HG03460 (cell line): Measurements from ENCODE around the gene CTSO.
A peak's percentile ranks its signal among the peaks of the same experiment; 100 is the strongest.

Source experiments
- ATAC-seq: cut with Tn5 transposase; IDR thresholded peaks from one replicate; pipeline ENCODE4 v1.9.1; 2021; ENCODE audit not compliant: unreplicated experiment

Gene CTSO

GRCh38 chr4:155953151-155954117, at the start of gene CTSO:
Gene CTSO, minus strand, starts transcription at chr4:155953866. Its CDS starts 19 bp downstream, at chr4:155953847.
- ATAC-seq, result peak; percentile 94

DNA sequence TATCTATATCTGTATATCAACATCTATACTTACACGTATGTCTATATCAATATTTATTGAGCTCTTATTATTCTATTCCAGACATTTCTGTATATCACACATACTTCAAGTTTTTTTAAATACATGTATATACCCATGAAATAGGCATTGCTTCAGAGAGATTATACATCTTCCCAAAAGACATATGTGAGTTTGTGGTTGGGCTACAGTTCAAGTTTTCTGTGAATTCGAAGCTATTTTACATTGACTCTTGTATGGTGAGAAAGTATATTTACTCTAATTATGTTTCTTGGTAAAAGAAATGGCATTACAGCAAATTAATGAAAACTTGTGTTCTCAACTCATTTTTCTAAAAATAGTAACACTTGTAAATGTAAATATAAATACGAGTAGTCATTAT, 46.8 kb upstream of the CTSO start:
- no peak for ATAC-seq

- no peak for ATAC-seq
Measured at GRCh38 chr4:155999725-156000124, 46.1 kb upstream of the CTSO start.

DNA sequence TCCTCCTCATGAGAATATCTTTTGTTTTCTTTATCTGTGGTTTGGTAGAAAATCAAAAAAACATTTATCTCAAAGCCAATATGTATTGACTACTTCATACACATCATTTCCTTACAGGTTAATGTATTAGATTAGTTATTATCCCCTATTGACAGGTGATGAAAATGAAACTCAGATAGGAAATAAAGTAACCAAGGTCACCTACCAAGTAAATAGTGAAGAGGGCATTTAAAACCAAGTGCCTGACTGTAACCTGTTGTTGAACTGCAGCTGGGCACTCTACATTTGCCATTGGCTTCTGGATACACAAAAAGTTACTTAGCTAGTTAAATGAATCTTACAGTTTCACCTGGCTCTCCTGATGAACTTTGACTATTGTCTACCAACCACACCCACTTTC, 41.4 kb upstream of the CTSO start:
- ATAC-seq, result no peak

GRCh38 chr4:155984106-155984797, 30.6 kb upstream of the CTSO start:
- ATAC-seq, result no peak

DNA sequence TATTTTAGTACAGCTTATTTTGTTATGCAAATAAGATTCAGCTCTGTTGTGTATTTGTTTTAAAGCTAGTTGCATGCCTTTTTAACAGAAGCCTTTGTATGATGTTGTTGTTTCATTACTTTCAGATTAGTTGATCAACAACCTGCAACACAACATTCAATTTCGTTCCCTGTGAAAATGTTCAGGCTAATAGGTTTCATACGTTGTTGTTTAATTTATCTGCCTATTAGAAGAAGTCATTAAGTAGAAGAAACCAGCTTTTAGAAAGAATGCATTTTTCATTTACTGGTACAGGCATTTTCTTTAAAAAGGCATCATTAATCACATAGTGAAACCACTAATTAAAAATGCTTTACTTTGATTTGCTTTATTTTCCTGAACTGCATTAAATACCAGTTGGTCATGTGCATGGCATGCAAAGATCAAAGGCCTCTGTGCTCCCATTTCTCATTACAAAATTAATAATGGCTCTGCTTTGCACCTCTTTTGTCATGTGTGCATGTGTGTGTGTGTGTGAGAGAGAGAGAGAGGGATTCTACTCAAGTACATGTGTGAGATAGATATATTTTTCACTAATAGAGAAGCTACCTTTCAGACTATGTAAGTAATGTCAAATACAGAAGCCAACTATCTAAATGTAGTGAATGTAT, 29.2 kb upstream of the CTSO start:
- no peak for ATAC-seq

- no peak for ATAC-seq
Measured at GRCh38 chr4:155978810-155979209, 25.1 kb upstream of the CTSO start.

DNA sequence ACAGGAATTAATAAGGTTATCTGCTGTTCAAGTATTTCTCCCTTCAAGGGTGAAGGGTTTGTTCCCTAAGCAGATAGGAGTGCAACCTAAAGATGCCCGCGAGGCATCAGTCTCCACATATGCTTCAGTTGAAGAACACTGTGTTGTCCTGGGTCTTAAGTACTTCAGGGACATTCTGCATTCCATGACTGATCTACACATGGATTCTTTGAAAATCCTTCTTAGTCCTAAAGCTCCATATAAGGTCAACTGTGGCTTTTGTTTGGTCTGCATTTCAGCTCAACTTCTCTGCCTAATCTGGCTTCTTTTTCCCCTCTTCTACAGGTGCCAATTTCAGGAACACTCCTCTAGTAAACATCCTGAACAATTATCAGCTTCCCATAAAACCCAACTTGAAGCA, 21.8 kb upstream of the CTSO start:
- no peak for ATAC-seq

DNA sequence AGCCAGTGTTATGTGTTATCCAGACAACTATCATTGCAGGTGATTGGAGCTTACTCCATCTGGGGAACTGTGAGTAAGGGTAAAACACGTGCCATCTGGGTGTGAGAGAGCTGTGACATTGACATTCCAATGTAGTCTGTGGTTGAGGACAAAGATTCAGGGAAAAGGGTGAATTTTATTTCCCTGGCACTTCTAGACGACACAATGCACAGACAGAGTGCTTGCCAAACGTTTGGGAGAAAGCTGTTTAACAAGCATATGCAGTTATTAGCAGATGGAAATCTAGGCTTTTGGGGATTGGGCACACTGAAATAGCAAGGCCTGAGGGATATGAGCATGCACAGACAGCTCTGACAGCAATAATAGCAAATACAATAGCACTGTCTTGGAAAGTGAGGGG, 21.3 kb upstream of the CTSO start:
- no peak for ATAC-seq

DNA sequence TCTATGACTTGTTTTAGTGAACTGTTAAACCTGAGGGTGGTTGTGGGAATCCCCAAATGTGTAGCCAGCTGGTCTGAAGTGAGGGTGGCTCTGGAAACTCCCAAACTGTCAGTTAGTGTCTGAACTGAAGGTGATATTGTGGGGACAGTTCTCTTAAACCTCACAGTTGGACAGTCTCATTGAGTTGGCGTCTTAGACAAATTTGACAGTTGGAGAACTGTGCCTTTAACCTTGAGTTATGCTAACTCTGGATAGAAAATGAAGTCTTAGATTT, 20.7 kb upstream of the CTSO start:
- peak; percentile 98 for ATAC-seq

GRCh38 chr4:155973639-155974475, 20.2 kb upstream of the CTSO start:
- peak; percentile 29 for ATAC-seq

DNA sequence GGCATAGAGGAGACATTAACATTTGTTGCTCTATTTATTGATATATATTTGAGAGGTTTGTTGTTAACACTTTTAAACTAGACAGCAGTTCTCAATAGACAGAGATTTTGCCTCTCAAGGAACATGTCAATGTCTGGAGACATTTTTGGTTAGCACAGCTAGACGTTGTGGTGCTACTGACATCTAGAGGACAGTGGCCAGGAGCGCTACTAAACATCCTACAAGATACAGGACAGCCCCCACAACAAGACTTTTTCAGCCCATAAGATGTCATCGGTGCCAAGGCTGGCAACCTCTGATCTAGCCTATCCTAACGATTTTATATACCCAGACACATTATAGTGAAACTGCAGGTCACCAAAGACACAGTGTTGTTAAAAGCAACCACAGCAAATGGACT, 18.4 kb upstream of the CTSO start:
- no peak for ATAC-seq

- ATAC-seq, result no peak
Measured at GRCh38 chr4:155966731-155967395, 13.2 kb upstream of the CTSO start.

DNA sequence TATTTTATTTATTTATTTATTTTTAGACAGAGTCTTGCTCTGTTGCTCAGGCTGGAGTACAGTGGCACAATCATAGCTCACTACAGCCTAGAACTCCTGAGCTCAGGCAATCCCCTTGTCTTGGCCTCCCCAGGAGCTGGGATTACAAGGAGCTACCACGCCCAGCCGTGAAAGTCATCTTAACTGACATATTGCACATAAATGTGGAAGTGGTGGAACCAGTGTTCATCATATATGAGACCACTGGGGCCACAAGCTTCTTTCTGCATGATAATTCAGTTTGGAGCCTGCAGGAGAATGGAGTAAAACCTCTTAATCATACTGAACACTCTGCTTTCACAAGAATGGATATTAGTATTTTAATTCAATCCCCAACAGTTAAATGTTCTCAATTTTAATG, 12.5 kb upstream of the CTSO start:
- no peak for ATAC-seq

GRCh38 chr4:155964016-155964891, 10.6 kb upstream of the CTSO start:
- ATAC-seq, result no peak

DNA sequence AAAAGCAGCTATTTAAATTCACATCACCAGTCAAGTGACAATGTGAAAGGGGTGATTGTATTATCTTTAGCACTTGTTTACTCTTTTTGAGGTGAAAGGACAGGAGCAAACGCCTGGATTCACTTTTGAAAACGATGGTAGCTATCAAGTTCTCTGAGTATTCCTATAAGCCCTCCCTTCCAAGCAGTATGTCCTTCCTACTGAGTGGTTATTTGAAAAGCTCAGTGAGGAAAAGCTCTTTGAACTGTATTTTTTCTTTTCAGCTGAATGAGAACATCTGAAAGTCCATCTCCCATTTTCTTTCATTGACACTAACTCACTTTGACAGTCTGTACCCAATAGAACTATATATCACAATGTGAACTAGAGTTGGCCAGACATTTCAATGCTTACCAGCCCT, 9.1 kb upstream of the CTSO start:
- no peak for ATAC-seq

DNA sequence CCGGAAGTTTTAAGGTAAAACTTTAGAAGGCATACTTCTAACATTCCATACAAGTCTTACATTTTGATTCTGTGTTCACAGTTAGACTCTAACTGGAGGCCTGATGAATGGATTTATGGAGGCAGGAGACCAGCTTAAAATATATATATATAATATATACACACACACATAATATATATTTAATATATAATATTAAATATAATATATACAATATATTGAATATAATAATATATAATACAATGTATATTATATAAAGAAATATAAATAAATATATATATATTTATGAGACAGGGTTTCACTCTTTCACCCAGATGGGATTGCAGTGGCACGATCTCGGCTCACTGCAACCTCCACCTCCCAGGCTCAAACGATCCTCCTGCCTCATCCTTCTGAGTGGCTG, 7.9 kb upstream of the CTSO start:
- ATAC-seq, result no peak

DNA sequence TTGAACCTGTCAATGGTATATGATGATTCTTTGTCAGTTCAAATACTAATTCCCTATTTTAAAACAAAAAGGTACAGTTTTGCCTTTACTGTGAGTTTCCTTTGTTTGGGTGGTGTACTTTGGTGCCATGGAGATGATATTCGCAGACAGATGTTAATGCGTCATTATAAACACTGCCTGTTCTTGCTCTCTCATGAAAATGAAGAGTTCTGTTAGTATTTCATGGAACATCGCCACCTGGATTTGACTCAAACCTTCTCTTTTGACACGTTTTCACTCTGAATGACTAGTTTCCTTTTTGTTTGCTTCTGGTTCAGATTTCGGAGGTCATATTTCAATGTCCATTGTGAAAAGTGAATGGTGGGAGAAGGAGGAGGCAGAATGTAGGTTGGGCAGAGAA, 6.9 kb upstream of the CTSO start:
- ATAC-seq, result no peak

DNA sequence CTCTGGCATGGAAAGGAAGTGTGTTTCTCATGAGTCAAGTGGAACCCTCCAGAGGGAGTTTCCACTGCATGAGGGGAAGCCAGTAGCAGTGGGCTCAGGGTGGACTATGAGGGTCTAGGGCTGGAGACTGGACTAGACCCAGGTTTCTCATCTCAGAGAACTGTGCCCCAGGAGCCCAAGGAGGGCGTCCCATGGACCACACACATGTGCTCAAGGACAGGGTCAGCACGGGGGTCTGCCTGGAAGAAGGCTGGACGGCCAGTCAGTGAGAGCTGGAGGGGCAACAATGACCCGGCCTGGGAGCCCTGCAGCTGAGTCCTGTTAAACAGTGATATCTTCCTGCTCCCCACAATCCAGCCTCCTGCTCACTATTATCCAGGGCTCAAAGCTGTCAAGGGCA, 5.8 kb upstream of the CTSO start:
- no peak for ATAC-seq

GRCh38 chr4:155956461-155956860, 2.8 kb upstream of the CTSO start:
- ATAC-seq, result no peak
